PC-3 (cell line): ENCODE measurements around the gene SUN1.

Experiments
- CTCF ChIP-seq: fragments of 300-600 bp; sonication (generic); conservative IDR thresholded peaks from 2 replicates; pipeline ENCODE4 v1.5.1; 2017; ENCODE audit warnings: antibody characterized with exemption, low read depth, mild to moderate bottlenecking, low read length
- EZH2 ChIP-seq: fragments of 300-600 bp; sonication (generic); IDR thresholded peaks from one replicate; pipeline ENCODE4 v1.6.1; 2017; ENCODE audit warnings: antibody characterized with exemption, mild to moderate bottlenecking, low read length; ENCODE audit not compliant: unreplicated experiment

- TF ChIP-seq CTCF (no peak), EZH2 (no peak)
Measured at GRCh38 chr7:894927-895450, 62.7 kb downstream of the SUN1 start.
